Neuronal stem cell (in vitro differentiated cells): ENCODE measurements around the gene TNIK.

Source experiments
- DNase-seq: peaks from one replicate; pipeline ENCODE4 v3.0.0-alpha.2; 2013; ENCODE audit warnings: low spot score
- H2AFZ ChIP-seq: one replicate; pipeline ENCODE4 v1.6.1; 2013; ENCODE audit warnings: mild to moderate bottlenecking, low read length, inconsistent platforms
- H2AK5ac ChIP-seq: 2 replicates; pipeline ENCODE4 v1.6.1; 2013; ENCODE audit warnings: low read depth, mild to moderate bottlenecking, inconsistent platforms, low read length, moderate library complexity, mixed read lengths
- H2BK120ac ChIP-seq: 2 replicates; pipeline ENCODE4 v1.6.1; 2013; ENCODE audit warnings: low read depth, mild to moderate bottlenecking, inconsistent platforms, low read length, moderate library complexity, mixed read lengths
- H2BK12ac ChIP-seq: one replicate; pipeline ENCODE4 v1.6.1; 2013; ENCODE audit warnings: low read length, inconsistent platforms
- H2BK15ac ChIP-seq: 2 replicates; pipeline ENCODE4 v1.6.1; 2013; ENCODE audit warnings: mild to moderate bottlenecking, low read length, inconsistent platforms, mixed read lengths
- H2BK5ac ChIP-seq: one replicate; pipeline ENCODE4 v1.6.1; 2013; ENCODE audit warnings: inconsistent platforms, mild to moderate bottlenecking, low read length, moderate library complexity
- H3K14ac ChIP-seq: one replicate; pipeline ENCODE4 v1.6.1; 2013; ENCODE audit warnings: low read length, inconsistent platforms
- H3K18ac ChIP-seq: 2 replicates; pipeline ENCODE4 v1.6.1; 2013; ENCODE audit warnings: low read length, inconsistent platforms
- H3K23ac ChIP-seq: 2 replicates; pipeline ENCODE4 v1.6.1; 2013; ENCODE audit warnings: low read depth, mild to moderate bottlenecking, mixed read lengths, low read length, inconsistent platforms; ENCODE audit not compliant: poor library complexity
- H3K27ac ChIP-seq: replicated peaks from 3 replicates; pipeline ENCODE4 v1.5.1; 2013; ENCODE audit warnings: low read length, inconsistent platforms
- H3K27me3 ChIP-seq, 3 experiments: 2 replicates each; pipeline ENCODE4 v1.6.1; 2013; ENCODE audit warnings: low read length in 3 of 3, mild to moderate bottlenecking in 2 of 3, inconsistent platforms in 1 of 3, low read depth in 1 of 3, mixed read lengths in 1 of 3, moderate library complexity in 1 of 3; ENCODE audit not compliant: control insufficient read depth in 3 of 3, insufficient read depth in 3 of 3
- H3K36me3 ChIP-seq, 2 donors: replicated peaks in 1 of 2; 2 replicates each; pipeline ENCODE4 v1.6.1; 2013; ENCODE audit warnings: low read length in 2 of 2; ENCODE audit not compliant: control insufficient read depth in 2 of 2, insufficient read depth in 2 of 2
- H3K4ac ChIP-seq: 2 replicates; pipeline ENCODE4 v1.6.1; 2013; ENCODE audit warnings: inconsistent platforms, mild to moderate bottlenecking, low read length, moderate library complexity
- H3K4me1 ChIP-seq, 2 donors: 1 replicate in 1 of 2; 2 replicates in 1 of 2; pipeline ENCODE4 v1.6.1; 2013; ENCODE audit warnings: low read length in 2 of 2, low read depth in 1 of 2; ENCODE audit not compliant: control insufficient read depth in 2 of 2, insufficient read depth in 1 of 2
- H3K4me2 ChIP-seq: one replicate; pipeline ENCODE4 v1.6.1; 2013; ENCODE audit warnings: mild to moderate bottlenecking, low read length, inconsistent platforms; ENCODE audit not compliant: insufficient read depth, poor library complexity, severe bottlenecking
- H3K4me3 ChIP-seq, 2 donors: 2 replicates each; pipeline ENCODE4 v1.5.1; 2013; ENCODE audit warnings: low read length in 2 of 2, mild to moderate bottlenecking in 2 of 2, inconsistent platforms in 1 of 2, moderate library complexity in 1 of 2
- H3K79me1 ChIP-seq: one replicate; pipeline ENCODE4 v1.6.1; 2013; ENCODE audit warnings: low read depth, mild to moderate bottlenecking, inconsistent platforms, low read length, moderate library complexity
- H3K9ac ChIP-seq: one replicate; pipeline ENCODE4 v1.6.1; 2013; ENCODE audit warnings: mild to moderate bottlenecking, low read depth, low read length, inconsistent platforms; ENCODE audit not compliant: poor library complexity
- H3K9me3 ChIP-seq, 2 donors: replicated peaks in 1 of 2; 2 replicates each; pipeline versions ENCODE3 to v1.6.1; 2013; ENCODE audit warnings: low read length in 2 of 2, mild to moderate bottlenecking in 2 of 2, inconsistent platforms in 1 of 2, low read depth in 1 of 2, mixed read lengths in 1 of 2, moderate library complexity in 1 of 2; ENCODE audit not compliant: control insufficient read depth in 2 of 2, insufficient read depth in 1 of 2
- H4K8ac ChIP-seq: one replicate; pipeline ENCODE4 v1.6.1; 2013; ENCODE audit warnings: low read depth, mild to moderate bottlenecking, inconsistent platforms, low read length, moderate library complexity
- H4K91ac ChIP-seq: one replicate; pipeline ENCODE4 v1.6.1; 2013; ENCODE audit warnings: low read length, low read depth, mild to moderate bottlenecking, inconsistent platforms; ENCODE audit not compliant: poor library complexity
- WGBS, 2 donors: extraction: QIAGEN DNeasy Blood & Tissue Kit; methylation state at CpG; one replicate each; pipeline ENCODE4 v1.1.7; 2013; ENCODE audit warnings: missing lambda C conversion rate in 2 of 2, mixed read lengths in 1 of 2; ENCODE audit not compliant: insufficient read length in 2 of 2, insufficient replicate concordance in 1 of 2; ENCODE audit errors: extremely low coverage in 2 of 2; 5-methylcytosine and 5-hydroxymethylcytosine counted together

Gene TNIK

DNA sequence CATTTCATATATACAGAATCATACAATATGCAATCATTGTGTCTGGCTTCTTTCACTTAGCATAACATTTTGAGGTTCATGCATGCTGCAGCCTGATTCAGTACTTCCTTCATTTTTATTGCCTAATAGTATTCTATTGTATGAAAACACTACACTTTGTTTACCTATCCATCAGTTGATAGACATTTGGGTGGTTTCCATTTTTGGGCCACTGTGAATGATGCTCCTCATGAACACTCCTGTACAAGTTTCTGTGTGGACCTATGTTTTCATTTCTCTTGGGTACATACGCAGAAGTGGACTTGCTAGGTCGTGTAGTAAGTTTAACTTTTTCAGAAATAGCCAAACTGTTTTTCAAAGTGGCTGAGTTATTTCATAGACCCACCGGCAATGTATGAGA lies 18.8 kb downstream of the TNIK start:
- DNase-seq, result no peak
- Histone ChIP-seq H2BK5ac (no peak overlapping the region), H3K4me2 (no peak overlapping the region), H3K23ac (no peak overlapping the region), H3K79me1 (no peaks in the 10 kb centered on the region), H3K27ac (no peak overlapping the region), H2BK15ac (no peak overlapping the region), H2AFZ (no peak overlapping the region), H3K4me3 (no peak overlapping the region), H4K8ac (no peak overlapping the region), H3K27me3 (no peaks in the 10 kb centered on the region), H4K91ac (no peak overlapping the region), H2AK5ac (no peak overlapping the region), H2BK12ac (no peak overlapping the region), H3K18ac (no peak overlapping the region), H3K9ac (no peak overlapping the region), H3K36me3 (peaks cover 0 to 18% of the 10 kb centered on the region in 2 donors), H3K4ac (no peak overlapping the region), H3K4me1 (peaks cover 0 to 6% of the 10 kb centered on the region in 2 donors), H3K9me3 (no peaks in the 10 kb centered on the region), H3K14ac (no peak overlapping the region), H2BK120ac (no peak overlapping the region)
- no CpG with 5 or more reads among the region's 3 CpGs for WGBS, 2 donors

DNA sequence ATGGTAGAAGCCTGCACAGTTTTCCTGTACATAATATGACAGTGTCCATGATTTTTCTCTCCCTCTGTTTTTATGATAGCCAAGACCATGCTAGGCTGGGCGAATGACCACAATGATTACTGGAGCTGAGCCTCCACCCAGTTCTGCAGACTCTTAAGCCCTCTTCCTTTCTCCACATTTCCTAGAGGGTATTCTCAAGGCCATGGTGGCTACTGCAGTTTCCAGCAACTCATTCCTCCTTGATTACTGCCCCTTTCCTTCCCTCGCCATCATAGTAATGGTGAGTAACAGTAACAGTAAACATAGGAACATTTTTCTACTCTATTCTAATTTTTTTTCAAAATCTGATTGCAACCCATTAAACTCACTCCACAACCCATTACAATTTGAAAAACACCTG lies 20.2 kb downstream of the TNIK start:
- H3K4ac ChIP-seq, result no peak overlapping the region
- no peak overlapping the region for H3K4me2 ChIP-seq
- H3K9me3 ChIP-seq, result peaks cover 0 to 3% of the 10 kb centered on the region in 2 donors
- no peaks in the 10 kb centered on the region for H3K79me1 ChIP-seq
- H2AFZ ChIP-seq, result no peak overlapping the region
- H2BK12ac ChIP-seq, result no peak overlapping the region
- peaks cover 0 to 6% of the 10 kb centered on the region in 2 donors for H3K4me1 ChIP-seq
- H3K27ac ChIP-seq, result no peak overlapping the region
- no peak overlapping the region for H4K91ac ChIP-seq
- no peaks in the 10 kb centered on the region for H3K27me3 ChIP-seq
- peak overlapping the region; percentile 10 for H2BK15ac ChIP-seq
- no peak overlapping the region for H2BK5ac ChIP-seq
- H4K8ac ChIP-seq, result no peak overlapping the region
- no peak overlapping the region for H2AK5ac ChIP-seq
- no peak overlapping the region for H3K14ac ChIP-seq
- no peak overlapping the region for H3K18ac ChIP-seq
- H3K4me3 ChIP-seq, result no peak overlapping the region
- H3K9ac ChIP-seq, result no peak overlapping the region
- H3K36me3 ChIP-seq, result peaks cover 0 to 18% of the 10 kb centered on the region in 2 donors
- no peak overlapping the region for H2BK120ac ChIP-seq
- no CpG with 5 or more reads among the region's 2 CpGs for WGBS, 2 donors
- no peak for DNase-seq
- no peak overlapping the region for H3K23ac ChIP-seq

DNA sequence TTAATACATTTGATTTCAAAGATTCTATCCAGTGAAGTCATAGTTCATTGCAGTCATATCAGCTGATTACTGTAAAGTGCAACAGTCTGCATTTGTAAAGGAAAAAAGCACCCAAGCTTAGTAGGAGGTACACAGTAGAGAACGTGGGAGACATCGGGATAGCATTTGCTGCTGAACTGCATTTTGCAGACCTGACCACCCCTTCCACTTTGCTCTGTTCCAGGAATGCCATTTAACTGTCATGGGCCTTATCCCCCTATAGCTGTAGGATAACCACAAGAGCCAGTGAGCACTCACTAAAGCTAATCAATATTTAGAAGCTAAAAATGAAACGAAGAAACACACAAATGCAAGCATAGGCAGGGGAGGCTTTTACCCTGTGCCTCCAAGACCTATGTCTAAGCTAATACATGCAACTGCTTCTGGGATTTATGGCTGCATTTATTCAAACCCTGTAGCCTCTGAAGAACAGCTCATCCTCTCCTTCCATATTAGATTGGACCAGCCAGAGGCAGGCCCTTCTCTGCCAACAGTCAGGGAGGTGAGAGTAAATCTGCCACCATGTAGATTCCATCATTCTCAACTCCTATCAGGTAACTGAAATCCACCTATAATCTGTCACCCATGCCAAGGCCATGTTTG lies 23.0 kb downstream of the TNIK start:
- H3K27ac ChIP-seq, result no peak overlapping the region
- H2BK15ac ChIP-seq, result no peak overlapping the region
- H3K4me1 ChIP-seq, result peaks cover 0 to 3% of the 10 kb centered on the region in 2 donors
- H2AK5ac ChIP-seq, result no peak overlapping the region
- no peak overlapping the region for H3K9ac ChIP-seq
- no peak overlapping the region for H3K18ac ChIP-seq
- no peak for DNase-seq
- no peaks in the 10 kb centered on the region for H3K79me1 ChIP-seq
- H4K8ac ChIP-seq, result no peak overlapping the region
- peaks cover 0 to 4% of the 10 kb centered on the region in 2 donors for H3K36me3 ChIP-seq
- no peak overlapping the region for H3K14ac ChIP-seq
- WGBS, 2 donors, result no CpG with 5 or more reads among the region's 3 CpGs
- H3K4ac ChIP-seq, result no peak overlapping the region
- no peak overlapping the region for H3K4me3 ChIP-seq
- no peak overlapping the region for H2AFZ ChIP-seq
- H3K9me3 ChIP-seq, result peaks cover 0 to 15% of the 10 kb centered on the region in 2 donors
- no peak overlapping the region for H4K91ac ChIP-seq
- no peak overlapping the region for H3K4me2 ChIP-seq
- H3K27me3 ChIP-seq, result no peaks in the 10 kb centered on the region
- H2BK5ac ChIP-seq, result no peak overlapping the region
- H2BK120ac ChIP-seq, result no peak overlapping the region
- H2BK12ac ChIP-seq, result no peak overlapping the region
- H3K23ac ChIP-seq, result no peak overlapping the region

DNA sequence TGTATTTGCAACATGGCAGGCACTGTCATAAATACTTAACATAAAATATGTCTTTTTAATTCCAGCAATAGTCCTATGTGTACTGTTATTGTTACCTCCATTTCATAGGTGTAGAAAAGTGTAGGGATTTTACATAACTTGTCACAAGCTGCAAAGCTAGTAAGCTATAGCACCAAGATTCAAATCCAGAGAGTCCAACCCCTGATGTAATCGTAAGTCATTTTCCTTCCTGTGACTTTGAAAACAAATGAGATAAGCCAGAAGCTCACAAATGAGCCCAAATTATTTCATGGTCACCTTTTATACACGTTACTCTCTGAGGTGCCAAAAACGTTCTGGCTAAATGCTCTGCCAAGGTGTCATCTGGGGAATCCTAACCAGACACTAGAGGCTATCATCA lies 23.8 kb downstream of the TNIK start:
- H4K91ac ChIP-seq, result no peak overlapping the region
- H3K79me1 ChIP-seq, result no peaks in the 10 kb centered on the region
- H3K23ac ChIP-seq, result no peak overlapping the region
- no peaks in the 10 kb centered on the region for H3K4me1 ChIP-seq
- H3K27ac ChIP-seq, result no peak overlapping the region
- H3K14ac ChIP-seq, result no peak overlapping the region
- H3K18ac ChIP-seq, result no peak overlapping the region
- WGBS, 2 donors, result no CpG with 5 or more reads among the region's 3 CpGs
- DNase-seq, result no peak
- H3K4me2 ChIP-seq, result no peak overlapping the region
- H2BK12ac ChIP-seq, result no peak overlapping the region
- H3K9me3 ChIP-seq, result peaks cover 0 to 15% of the 10 kb centered on the region in 2 donors
- no peak overlapping the region for H2AK5ac ChIP-seq
- peaks cover 0 to 1% of the 10 kb centered on the region in 2 donors for H3K36me3 ChIP-seq
- H3K4ac ChIP-seq, result no peak overlapping the region
- no peaks in the 10 kb centered on the region for H3K27me3 ChIP-seq
- H2BK15ac ChIP-seq, result no peak overlapping the region
- no peak overlapping the region for H4K8ac ChIP-seq
- no peak overlapping the region for H3K4me3 ChIP-seq
- H2BK5ac ChIP-seq, result no peak overlapping the region
- no peak overlapping the region for H2AFZ ChIP-seq
- no peak overlapping the region for H3K9ac ChIP-seq
- no peak overlapping the region for H2BK120ac ChIP-seq
